ENCODE results near the gene OR1F1.

The OR1F1 gene

DNA sequence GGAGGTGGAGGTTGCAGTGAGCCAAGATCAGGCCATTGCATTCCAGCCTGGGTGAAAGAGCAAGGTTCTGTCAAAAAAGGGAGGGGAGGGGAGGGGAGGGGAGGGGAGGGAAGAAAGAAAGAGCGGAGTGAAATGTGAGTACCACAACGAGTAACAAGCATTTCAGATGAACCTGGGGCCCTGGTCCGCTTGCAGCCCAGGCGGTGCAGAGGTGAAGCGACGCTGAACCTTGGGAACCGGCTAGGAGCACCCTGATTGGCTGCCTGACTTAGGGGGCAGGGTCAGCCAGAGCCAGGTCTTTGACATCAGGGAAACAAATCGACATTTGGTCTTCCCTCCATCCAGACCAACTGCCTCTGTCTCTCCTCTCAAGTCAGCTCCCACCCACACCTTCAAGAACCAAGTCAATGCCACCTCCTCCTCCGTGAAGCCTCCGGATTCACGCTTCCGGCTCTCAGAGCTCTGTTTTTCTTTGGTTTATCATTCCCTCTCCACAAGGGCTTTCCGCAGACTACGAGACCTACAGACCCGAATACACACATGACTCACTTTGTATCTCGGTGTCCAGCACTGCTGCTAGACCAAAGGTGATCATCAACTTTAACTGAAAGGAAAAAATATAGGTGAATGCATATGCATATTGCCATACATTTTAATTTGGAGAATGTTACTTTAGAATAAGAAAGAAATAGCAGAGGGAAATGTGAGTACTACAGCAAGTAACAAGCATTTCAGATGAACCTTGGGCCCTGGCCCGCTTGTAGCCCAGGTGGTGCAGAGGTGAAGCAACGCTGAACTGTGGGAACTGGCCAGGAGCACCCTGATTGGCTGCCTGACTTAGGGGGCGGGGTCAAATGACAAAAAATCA is 19.3 kb downstream of the OR1F1 start:
- Histone ChIP-seq H3K9me2 (replicated peaks; ENCODE audit: control insufficient read depth, low read length) (no peaks in the 10 kb centered on the region), H3F3A (ENCODE audit: control insufficient read depth, insufficient read depth) (no peaks in the 10 kb centered on the region), H3K27ac (ENCODE audit: low read depth, low read length) (no peak overlapping the region), H3K36me3 (ENCODE audit: control insufficient read depth, low read length) (no peaks in the 10 kb centered on the region), H3K4me3 (ENCODE audit: low read length) (no peak overlapping the region), H3K27me3 (ENCODE audit: control insufficient read depth, low read length) (no peaks in the 10 kb centered on the region), H3K9me3 (ENCODE audit: control insufficient read depth, insufficient read depth, low read length) (peaks cover 16% of the 10 kb centered on the region), H4K20me1 (ENCODE audit: control insufficient read depth, insufficient read depth, low read depth, low read length) (no peaks in the 10 kb centered on the region), H3K79me2 (ENCODE audit: control insufficient read depth, low read length) (no peaks in the 10 kb centered on the region), H3K4me2 (ENCODE audit: low read length) (no peak overlapping the region), H3K4me1 (ENCODE audit: control insufficient read depth, low read length) (no peaks in the 10 kb centered on the region)
- TF ChIP-seq, protein P1, sequence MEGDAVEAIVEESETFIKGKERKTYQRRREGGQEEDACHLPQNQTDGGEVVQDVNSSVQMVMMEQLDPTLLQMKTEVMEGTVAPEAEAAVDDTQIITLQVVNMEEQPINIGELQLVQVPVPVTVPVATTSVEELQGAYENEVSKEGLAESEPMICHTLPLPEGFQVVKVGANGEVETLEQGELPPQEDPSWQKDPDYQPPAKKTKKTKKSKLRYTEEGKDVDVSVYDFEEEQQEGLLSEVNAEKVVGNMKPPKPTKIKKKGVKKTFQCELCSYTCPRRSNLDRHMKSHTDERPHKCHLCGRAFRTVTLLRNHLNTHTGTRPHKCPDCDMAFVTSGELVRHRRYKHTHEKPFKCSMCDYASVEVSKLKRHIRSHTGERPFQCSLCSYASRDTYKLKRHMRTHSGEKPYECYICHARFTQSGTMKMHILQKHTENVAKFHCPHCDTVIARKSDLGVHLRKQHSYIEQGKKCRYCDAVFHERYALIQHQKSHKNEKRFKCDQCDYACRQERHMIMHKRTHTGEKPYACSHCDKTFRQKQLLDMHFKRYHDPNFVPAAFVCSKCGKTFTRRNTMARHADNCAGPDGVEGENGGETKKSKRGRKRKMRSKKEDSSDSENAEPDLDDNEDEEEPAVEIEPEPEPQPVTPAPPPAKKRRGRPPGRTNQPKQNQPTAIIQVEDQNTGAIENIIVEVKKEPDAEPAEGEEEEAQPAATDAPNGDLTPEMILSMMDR (IDR thresholded peaks at IDR 0.05; ENCODE audit: low read depth, low read length, poor library complexity, severe bottlenecking), result no peak
- TF ChIP-seq EZH2phosphoT487 (IDR thresholded peaks at IDR 0.05; ENCODE audit: borderline replicate concordance, low read length), result no peak

DNA sequence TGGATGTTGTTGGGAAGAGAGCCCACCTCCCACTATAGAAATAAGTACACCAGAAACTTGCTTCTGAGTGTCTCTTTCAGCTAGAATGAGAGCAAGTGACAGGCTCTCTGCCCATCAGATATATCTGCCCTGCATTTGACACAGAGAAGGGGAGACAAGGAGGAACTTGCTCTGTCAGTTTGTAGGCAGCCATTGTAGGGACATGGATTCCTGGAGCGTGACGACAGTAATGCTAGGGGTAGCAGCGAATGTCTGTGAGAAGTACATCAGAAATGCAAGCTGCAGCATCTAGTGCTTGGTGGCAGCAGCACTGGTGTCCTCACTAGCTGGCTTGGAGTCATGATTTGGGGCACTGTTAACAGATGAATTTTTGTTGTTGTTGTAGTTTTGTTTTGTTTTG is 24.0 kb downstream of the OR1F1 start:
- H4K20me1 ChIP-seq (ENCODE audit: control insufficient read depth, insufficient read depth, low read depth, low read length), result no peaks in the 10 kb centered on the region
- no peaks in the 10 kb centered on the region for H3F3A ChIP-seq (ENCODE audit: control insufficient read depth, insufficient read depth)
- peaks cover 3% of the 10 kb centered on the region; the same call in 1 of the 2 replicates for H3K9me3 ChIP-seq (ENCODE audit: control insufficient read depth, insufficient read depth, low read length)
- H3K4me3 ChIP-seq (ENCODE audit: low read length), result no peak overlapping the region
- H3K4me1 ChIP-seq (ENCODE audit: control insufficient read depth, low read length), result peaks cover 19% of the 10 kb centered on the region
- peaks cover 12% of the 10 kb centered on the region for H3K27me3 ChIP-seq (ENCODE audit: control insufficient read depth, low read length)
- no peaks in the 10 kb centered on the region for H3K36me3 ChIP-seq (ENCODE audit: control insufficient read depth, low read length)
- H3K79me2 ChIP-seq (ENCODE audit: control insufficient read depth, low read length), result no peaks in the 10 kb centered on the region
- H3K9me2 ChIP-seq (replicated peaks; ENCODE audit: control insufficient read depth, low read length), result no peaks in the 10 kb centered on the region
- no peak for TF ChIP-seq EZH2phosphoT487 (IDR thresholded peaks at IDR 0.05; ENCODE audit: borderline replicate concordance, low read length)
- TF ChIP-seq, protein P1 (IDR thresholded peaks at IDR 0.05; ENCODE audit: low read depth, low read length, poor library complexity, severe bottlenecking), result no peak
- H3K4me2 ChIP-seq (ENCODE audit: low read length), result no peak overlapping the region
- no peak overlapping the region for H3K27ac ChIP-seq (ENCODE audit: low read depth, low read length)

DNA sequence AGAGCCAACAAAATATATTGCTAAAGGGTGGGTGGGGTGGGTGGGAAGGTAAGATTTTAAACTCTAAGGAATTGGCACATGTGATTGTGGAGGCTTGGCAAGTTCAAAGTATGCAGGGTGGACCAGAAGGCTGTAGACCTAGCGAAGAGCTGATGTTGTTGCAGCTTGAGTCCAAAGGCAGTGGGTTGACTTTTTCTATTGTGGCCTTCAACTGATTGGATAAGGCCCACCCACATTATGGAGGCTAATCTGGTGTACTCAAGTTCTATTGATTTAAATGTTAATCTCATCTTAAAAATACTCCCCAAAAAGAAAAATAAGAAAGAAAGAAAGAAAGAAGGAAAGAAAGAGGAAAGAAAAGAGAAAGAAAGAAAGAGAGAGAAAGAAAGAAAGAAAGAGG is 24.6 kb downstream of the OR1F1 start:
- Histone ChIP-seq H3K4me2 (ENCODE audit: low read length) (no peak overlapping the region), H3K9me2 (replicated peaks; ENCODE audit: control insufficient read depth, low read length) (no peaks in the 10 kb centered on the region), H3K36me3 (ENCODE audit: control insufficient read depth, low read length) (no peaks in the 10 kb centered on the region), H3F3A (ENCODE audit: control insufficient read depth, insufficient read depth) (no peaks in the 10 kb centered on the region), H3K79me2 (ENCODE audit: control insufficient read depth, low read length) (no peaks in the 10 kb centered on the region), H4K20me1 (ENCODE audit: control insufficient read depth, insufficient read depth, low read depth, low read length) (no peaks in the 10 kb centered on the region), H3K27ac (ENCODE audit: low read depth, low read length) (no peak overlapping the region), H3K4me3 (ENCODE audit: low read length) (no peak overlapping the region), H3K4me1 (ENCODE audit: control insufficient read depth, low read length) (peaks cover 19% of the 10 kb centered on the region), H3K27me3 (ENCODE audit: control insufficient read depth, low read length) (peaks cover 14% of the 10 kb centered on the region), H3K9me3 (ENCODE audit: control insufficient read depth, insufficient read depth, low read length) (peaks cover 2% of the 10 kb centered on the region; the same call in 1 of the 2 replicates)
- TF ChIP-seq, protein P1 (IDR thresholded peaks at IDR 0.05; ENCODE audit: low read depth, low read length, poor library complexity, severe bottlenecking), result no peak
- no peak for TF ChIP-seq EZH2phosphoT487 (IDR thresholded peaks at IDR 0.05; ENCODE audit: borderline replicate concordance, low read length)

All from DOHH2 (cell line).